GM18520 (cell line): Measurements from ENCODE around the gene NACC2.

Source experiments
- ATAC-seq: cut with Tn5 transposase; IDR thresholded peaks from one replicate; pipeline ENCODE4 v1.9.1; 2021; ENCODE audit not compliant: unreplicated experiment

The NACC2 gene

GRCh38 chr9:135998410-135999071, 96.5 kb downstream of the NACC2 start:
- ATAC-seq = no peak

GRCh38 chr9:135998016-135998380, 97.1 kb downstream of the NACC2 start:
- no peak for ATAC-seq

- no peak for ATAC-seq
Observed at GRCh38 chr9:135997090-135998015, 97.7 kb downstream of the NACC2 start.

DNA sequence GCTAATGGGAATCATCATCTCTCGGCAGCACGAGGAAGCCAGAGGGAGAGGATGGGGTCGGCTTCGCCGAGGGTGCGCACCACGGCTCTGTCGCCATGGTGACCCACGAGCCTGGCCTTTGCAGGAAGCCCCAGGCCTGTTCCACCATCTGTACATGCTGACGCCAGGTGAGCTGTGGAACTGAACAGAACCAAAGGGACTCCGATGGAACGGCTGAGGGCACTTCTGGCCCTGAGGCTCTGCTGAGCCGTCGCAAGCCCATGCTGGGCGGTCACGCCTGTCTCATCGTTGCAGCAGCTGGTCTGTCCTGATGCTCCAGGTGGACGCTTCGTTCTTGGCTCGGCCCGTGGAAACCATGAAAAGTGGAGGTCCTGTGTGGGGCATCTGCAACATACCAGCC, 99.3 kb downstream of the NACC2 start:
- ATAC-seq = no peak

DNA sequence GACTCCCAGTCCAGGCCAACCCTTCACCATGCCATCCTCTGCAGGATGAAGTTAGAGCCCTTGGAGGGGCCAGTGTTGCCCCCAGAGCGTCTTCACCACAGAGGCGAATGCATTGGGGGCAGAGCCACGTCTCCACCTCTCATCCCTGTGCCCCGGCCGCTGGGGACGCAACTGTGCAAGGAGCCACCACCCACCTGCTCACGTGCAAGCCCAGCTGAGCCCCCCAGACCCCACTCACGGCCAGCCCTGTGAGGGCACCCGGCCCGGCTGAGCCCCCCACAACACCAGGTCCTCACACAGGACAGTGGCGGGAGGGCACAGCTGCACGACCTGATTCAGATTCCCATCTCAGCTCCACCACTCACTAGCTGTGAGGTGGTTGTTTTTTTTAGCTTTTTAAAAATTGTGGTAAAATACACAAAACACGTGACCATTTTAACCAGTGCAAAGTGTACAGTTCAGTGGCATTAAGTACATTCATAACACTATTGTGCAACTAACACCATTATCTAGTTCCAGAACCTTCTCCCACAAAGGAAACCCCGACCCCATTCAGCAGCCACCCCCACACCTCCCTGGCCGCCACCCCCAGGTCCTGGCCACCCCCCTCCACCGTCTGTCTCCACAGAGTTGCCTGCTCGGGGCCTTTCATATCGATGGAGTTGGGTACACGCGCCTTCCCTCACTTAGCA, 100.4 kb downstream of the NACC2 start:
- no peak for ATAC-seq

- no peak for ATAC-seq
Observed at GRCh38 chr9:135993765-135994500, 101.2 kb downstream of the NACC2 start.

DNA sequence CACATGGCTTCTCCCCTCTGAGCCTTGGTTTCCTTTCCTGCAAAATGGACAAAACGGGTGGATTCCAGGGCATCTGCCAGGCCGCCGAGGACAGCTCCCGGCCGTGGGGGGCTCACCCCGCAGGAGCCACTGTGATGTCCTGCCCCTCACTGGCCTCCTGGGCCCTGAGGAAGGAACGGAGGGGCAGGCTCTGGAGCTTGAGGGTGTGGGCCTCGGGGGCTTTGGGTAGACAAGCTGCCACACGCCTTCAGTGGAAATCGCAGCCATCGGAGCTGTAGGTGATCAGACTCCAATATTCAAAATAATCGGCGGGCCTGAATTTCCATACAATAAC, 101.7 kb downstream of the NACC2 start:
- no peak for ATAC-seq

GRCh38 chr9:135992486-135993408, 102.3 kb downstream of the NACC2 start:
- ATAC-seq = no peak

DNA sequence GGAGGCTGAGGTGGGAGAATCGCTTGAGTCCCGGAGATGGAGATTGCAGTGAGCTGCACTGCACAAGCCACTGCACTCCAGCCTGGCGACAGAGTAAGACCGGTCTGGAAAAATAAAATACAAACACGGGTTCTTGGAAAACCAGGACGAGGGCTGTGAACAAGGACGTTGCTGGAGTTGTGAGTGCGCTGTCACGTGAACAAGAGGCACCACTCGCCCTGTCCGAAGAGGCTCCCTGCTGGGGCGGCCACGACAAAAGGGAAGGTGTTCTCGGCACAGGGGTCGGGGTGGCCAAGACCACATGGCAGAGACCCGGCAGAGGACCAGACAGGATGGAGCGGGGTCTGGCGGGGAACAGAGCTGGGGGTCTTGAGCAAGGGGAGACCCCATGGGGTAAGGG, 103.3 kb downstream of the NACC2 start:
- no peak for ATAC-seq

GRCh38 chr9:135990468-135991429, 104.3 kb downstream of the NACC2 start:
- ATAC-seq = no peak

DNA sequence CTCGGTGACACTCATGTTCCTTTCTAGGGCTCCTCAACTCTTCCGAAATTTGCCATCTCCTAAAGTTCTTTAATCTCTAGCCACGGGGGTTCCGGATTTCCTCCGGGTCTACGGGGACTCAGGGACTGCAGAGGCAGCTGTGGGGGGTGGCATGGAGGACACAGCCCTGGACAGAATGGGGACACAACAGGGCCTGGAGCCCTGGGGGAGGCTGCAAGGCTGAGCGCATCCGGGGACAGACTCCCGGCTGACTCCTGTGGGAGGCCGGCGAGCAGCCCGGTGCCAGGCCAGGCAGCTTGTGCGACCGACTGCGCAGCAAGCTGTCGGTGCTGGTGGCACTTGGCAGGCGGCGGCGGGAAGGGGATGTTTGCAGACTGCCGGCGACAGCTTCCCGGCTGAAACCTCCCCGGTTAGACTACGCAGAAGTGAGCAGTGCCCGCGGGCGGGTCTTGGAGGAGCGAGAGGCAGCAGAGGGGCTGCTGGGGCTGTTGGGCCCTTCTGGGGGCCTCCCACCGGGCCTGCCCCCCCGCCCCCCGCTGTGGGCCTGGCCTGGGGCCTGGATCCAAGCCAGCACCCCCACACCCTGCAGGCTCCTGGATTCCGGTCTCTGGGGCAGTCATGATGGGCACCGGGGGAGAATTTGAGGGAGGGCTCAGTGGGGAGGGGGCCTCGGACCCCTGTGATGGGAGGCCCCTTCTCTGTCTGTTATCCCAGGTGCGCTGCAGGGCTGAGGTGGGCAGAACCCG, 105.2 kb downstream of the NACC2 start:
- ATAC-seq = no peak

DNA sequence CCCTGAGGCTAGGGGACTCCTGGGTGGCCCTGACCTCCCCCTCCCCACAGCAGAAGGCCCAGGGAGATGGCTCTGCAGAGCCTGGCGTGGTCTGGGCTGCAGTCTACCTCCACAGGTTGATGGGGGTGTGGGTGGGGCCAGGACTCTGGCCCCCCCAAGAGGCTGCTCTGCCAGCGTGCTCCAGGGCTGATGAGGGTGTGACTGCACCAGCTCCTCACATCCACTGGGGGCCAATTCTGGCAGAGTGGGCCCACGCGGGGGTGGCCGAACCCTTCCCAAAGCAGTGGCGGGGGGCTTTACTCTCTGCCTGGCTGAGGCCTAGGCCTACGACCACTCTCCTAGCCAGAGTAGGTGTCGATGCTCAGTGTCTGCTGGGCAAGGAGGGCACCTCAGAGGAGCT, 105.9 kb downstream of the NACC2 start:
- ATAC-seq = no peak

DNA sequence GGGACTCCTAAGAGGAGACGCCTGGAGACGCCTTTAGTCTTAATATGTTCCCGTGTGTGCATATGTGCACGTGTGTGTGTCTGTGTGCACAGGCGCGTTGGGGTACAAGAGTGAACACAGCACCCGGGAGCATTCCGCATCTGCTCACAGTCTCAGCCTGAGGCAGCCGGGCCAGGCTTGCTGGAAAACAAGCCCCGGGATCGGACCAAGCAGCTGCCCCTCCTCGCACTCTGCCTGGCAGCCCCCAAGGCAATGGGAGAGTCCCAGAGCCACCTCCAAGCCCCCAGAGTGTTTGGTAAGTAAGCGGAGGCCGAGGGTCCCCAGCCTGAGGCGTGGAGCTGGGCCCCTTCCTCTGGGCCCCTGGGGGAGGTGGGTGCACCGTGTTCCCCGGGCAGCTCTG, 106.6 kb downstream of the NACC2 start:
- ATAC-seq = no peak

DNA sequence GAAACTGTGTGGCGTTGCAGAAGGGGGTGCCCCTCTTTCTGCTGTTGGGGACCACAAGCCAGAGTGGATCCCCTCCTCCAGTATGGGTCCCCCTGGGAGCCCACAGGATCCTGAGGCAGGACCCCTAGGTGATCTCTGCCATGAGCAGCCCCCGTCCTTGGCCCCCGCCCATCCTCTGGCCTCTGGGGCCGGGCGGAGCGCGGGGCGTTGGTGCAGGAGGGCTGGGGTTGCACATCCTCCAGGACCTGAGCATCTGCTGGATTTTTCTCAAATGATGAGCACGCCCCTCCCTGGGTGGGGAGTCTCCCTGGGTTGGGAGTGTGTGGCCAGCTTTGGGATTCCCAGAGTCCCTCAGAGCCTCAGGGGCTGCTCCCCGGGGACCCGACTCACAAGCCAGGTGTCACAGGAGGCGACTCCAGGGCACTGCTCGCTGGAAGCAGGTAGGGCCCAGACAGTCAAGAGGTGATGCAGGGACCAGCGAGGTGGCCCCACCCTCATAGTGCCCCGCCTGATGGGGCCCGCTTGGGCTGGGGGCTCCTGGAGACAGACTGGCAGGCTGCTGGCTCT, 107.2 kb downstream of the NACC2 start:
- ATAC-seq = no peak

DNA sequence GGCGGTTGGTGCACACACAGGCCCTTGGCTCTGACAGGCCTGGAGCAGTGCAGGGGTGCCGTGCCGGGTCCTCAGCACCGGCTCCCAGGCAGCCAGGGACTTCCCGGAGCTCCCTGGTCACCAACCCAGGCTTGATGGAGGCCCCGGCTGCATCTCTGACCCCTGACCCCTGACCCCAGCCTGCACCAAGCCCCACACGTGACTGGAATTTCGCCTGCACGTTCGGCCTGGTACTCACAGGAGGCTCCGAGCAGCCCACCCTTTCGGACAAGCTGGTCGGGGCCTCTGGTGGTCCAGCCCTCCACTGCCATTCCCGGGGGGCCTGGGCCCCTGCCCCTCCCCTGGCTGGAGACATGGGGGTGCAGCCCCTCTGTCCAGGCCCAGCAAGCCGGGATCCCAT, 108.5 kb downstream of the NACC2 start:
- ATAC-seq = no peak

GRCh38 chr9:135985889-135986288, 109.2 kb downstream of the NACC2 start:
- no peak for ATAC-seq

GRCh38 chr9:135985459-135985774, 109.7 kb downstream of the NACC2 start:
- no peak for ATAC-seq

- no peak for ATAC-seq
Observed at GRCh38 chr9:135984072-135984710, 110.9 kb downstream of the NACC2 start.
